Psoas muscle (tissue), 8 donors: ENCODE results near the gene HSH2D. TPM values are rescaled to one million over a fixed set of nuclear protein-coding genes. Genes with fewer than 3 reads are reported as not detected.
"Not testable (repeated sequence)": the region's sequence is repeated elsewhere in the genome, so short reads cannot be mapped to it uniquely, and the experiment has no call there.

Experiments
- ATAC-seq, 4 donors: fragments of 200-7000 bp; cut with Tn5 transposase; one replicate each; pipeline ENCODE4 v1.9.1; 2020; ENCODE audit warnings: moderate library complexity in 3 of 4, mild to moderate bottlenecking in 2 of 4
- DNase-seq, 2 donors: peaks; one replicate each; pipeline ENCODE4 v3.0.0-alpha.2; 2020
- H3K27ac ChIP-seq: fragments of 200-600 bp; one replicate; pipeline ENCODE4 v1.8.0; 2022
- H3K27me3 ChIP-seq, 3 donors: fragments of 200-600 bp in 1 of 3; one replicate each; pipeline versions ENCODE4 v1.6.1 to v1.8.0; 2013 to 2022; ENCODE audit warnings: low read length in 2 of 3, mild to moderate bottlenecking in 2 of 3, moderate library complexity in 1 of 3; ENCODE audit not compliant: insufficient read depth in 3 of 3
- H3K36me3 ChIP-seq, 2 donors: fragments of 200-600 bp in 1 of 2; one replicate each; pipeline versions ENCODE4 v1.6.1 to v1.8.0; 2013 to 2022; ENCODE audit warnings: low read depth in 1 of 2, mild to moderate bottlenecking in 1 of 2, moderate library complexity in 1 of 2; ENCODE audit not compliant: insufficient read depth in 1 of 2
- H3K4me1 ChIP-seq: fragments of 200-600 bp; one replicate; pipeline ENCODE4 v1.8.0; 2022
- H3K4me3 ChIP-seq: fragments of 200-600 bp; one replicate; pipeline ENCODE4 v1.8.0; 2022; ENCODE audit warnings: mild to moderate bottlenecking
- H3K9me3 ChIP-seq: fragments of 200-600 bp; one replicate; pipeline ENCODE4 v1.8.0; 2022
- CTCF ChIP-seq: fragments of 200-600 bp; IDR thresholded peaks from one replicate; pipeline ENCODE4 v1.8.0; 2022; ENCODE audit warnings: antibody characterized with exemption
- WGBS, 3 donors: extraction: QIAGEN DNeasy Blood & Tissue Kit; methylation state at CpG; one replicate each; pipeline versions ENCODE4 v1.1.6 to v1.1.7; 2013; 5-methylcytosine and 5-hydroxymethylcytosine counted together
- intact Hi-C, 2 donors: fragments of 100-400 bp; cut with DNase I; formaldehyde crosslinking; loops; one replicate each; pipeline versions ENCODE4 v1.11.0 to v1.14.2; 2022
- polyA plus RNA-seq, 3 donors: library from polyadenylated mRNA; stranded (reverse); fragments of 200-250 nt; gene quantifications; one replicate each; pipeline ENCODE4 v1.2.3, GENCODE V29; 2013
- total RNA-seq, 4 donors: library from RNA; stranded (reverse); fragmentation: NEBNext Ultra II Directional in 2 of 4; extraction: Animal tissue kit (Norgen Biotek cat#: 25700) in 2 of 4; gene quantifications; one replicate each; pipeline versions ENCODE4 v1.2.1 to v1.2.4, GENCODE V29; 2021 to 2023
- donor health status: healthy with polysubstance abuse.
- donor health status: DM: no; HTN: no; CAD: no; lungs with moderate emphysema.
- donor health status: Bipolar disorder and iron deficiency.
- donor health status: healthy.
- donor health status: DM: yes; HTN: yes; CAD: no.
- donor health status: DM: no; HTN: no; CAD: no.
- donor health status: DM: no; HTN: no; CAD: no.
- donor health status: DM: yes; HTN: yes; CAD: no.

Gene HSH2D
- total and polyA plus RNA-seq, 7 donors: 0.10 to 0.30 (median 0.12) TPM; not detected in 2

DNA sequence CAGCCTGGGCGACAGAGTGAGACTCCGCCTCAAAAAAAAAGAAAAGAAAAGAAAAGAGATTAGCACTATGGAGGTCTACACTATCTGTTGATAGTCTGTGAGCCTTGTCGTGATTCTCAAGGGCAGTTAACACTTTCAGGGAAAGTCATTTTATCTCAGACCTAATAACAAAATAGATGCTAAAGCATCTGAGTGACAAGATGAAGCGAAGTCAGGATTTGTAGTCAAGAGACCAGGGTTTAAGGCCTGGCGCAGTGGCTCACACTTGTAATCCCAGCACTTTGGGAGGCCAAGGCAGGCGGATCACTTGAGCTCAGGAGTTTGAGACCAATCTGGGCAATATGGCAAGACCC lies 45.1 kb upstream of the HSH2D start:
- no peak overlapping the region for H3K4me3 ChIP-seq
- no peak overlapping the region for H3K27ac ChIP-seq
- 91 to 97% (median 92%) methylated on average over 6 of the region's 6 CpGs for WGBS, 3 donors
- intact Hi-C loops: no loop called here
- H3K4me1 ChIP-seq: no peaks in the 10 kb centered on the region
- no peaks in the 10 kb centered on the region for H3K27me3 ChIP-seq
- no peaks in the 10 kb centered on the region for H3K9me3 ChIP-seq
- ATAC-seq (no peak), DNase-seq (no peak)
- TF ChIP-seq CTCF: no peak
- peaks cover 2 to 91% of the 10 kb centered on the region in 2 donors for H3K36me3 ChIP-seq

DNA sequence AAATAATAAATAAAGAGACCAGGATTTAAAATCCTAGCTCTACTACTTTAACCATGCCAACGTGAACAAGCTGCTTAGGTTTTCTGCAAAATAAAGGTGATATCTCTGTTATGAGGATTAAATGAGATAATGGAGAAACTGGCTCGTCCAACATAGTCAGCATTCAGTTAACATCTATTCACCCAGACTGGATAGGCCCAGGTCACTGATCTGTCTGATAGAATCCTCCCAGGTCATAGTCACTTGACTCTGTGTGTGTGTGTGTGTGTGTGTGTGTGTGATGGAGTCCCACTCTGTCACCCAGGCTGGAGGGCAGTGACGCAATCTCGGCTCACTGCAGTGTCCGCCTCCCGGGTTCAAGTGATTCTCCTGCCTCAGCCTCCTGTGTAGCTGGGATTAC lies 44.7 kb upstream of the HSH2D start:
- Histone ChIP-seq H3K4me1 (no peaks in the 10 kb centered on the region), H3K36me3 (peaks cover 0 to 91% of the 10 kb centered on the region in 2 donors)
- WGBS, 3 donors: 96 to 97% (median 96%) methylated on average over 6 of the region's 6 CpGs

DNA sequence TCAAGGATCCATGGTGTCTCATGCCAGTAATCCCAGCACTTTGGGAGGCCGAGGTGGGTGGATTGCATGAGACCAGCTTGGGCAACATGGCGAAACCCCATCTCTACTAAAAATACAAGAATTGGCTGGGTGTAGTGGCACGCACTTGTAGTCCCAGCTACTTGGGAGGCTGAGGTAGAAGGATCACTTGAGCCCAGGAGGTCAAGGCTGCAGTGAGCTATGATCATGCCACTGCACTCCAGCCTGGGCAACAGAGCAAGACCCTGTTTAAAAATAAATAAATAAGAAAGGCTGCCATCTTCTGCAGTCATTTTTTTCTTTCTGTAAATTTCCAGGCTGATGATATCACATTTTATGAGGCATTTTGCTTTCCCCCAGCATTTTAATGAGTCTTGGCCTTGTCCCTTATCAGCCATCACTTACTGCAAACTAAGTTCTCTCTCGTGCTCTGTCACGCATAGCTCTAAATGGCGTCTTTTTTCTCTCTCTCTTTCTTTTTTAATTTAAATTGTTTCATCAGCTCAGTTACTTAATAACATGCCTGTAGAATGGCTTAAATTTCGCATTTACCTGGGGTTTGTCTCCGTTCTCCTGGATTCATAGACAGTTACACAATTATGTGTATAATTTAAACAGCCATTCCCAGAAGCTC lies 44.0 kb upstream of the HSH2D start:
- H3K4me1 ChIP-seq, H3K4me3 ChIP-seq, H3K27ac ChIP-seq, H3K9me3 ChIP-seq, ATAC-seq, H3K27me3 ChIP-seq, DNase-seq, intact Hi-C loops: not testable (repeated sequence)
- peaks cover 0 to 86% of the 10 kb centered on the region in 2 donors for H3K36me3 ChIP-seq
- WGBS, 3 donors: 92 to 96% (median 95%) methylated on average over 8 of the region's 8 CpGs

More for the DNA sequence above, 44.7 kb upstream of the HSH2D start:
- ATAC-seq (no peak), DNase-seq (no peak)
- H3K27me3 ChIP-seq: no peaks in the 10 kb centered on the region
- H3K9me3 ChIP-seq: no peaks in the 10 kb centered on the region
- H3K4me3 ChIP-seq: no peak overlapping the region
- no peak overlapping the region for H3K27ac ChIP-seq
- intact Hi-C loops: no loop called here
- TF ChIP-seq CTCF: no peak

GRCh38 chr19:16100524-16100923 lies 43.0 kb upstream of the HSH2D start:
- WGBS, 3 donors: 93 to 100% (median 98%) methylated on average over 4 of the region's 4 CpGs

GRCh38 chr19:16104722-16105121 lies 38.8 kb upstream of the HSH2D start:
- no peak for TF ChIP-seq CTCF

More at GRCh38 chr19:16100524-16100923, 43.0 kb upstream of the HSH2D start:
- Histone ChIP-seq H3K9me3 (no peaks in the 10 kb centered on the region), H3K36me3 (peaks cover 0 to 77% of the 10 kb centered on the region in 2 donors), H3K4me1 (no peaks in the 10 kb centered on the region), H3K27ac (no peak overlapping the region), H3K27me3 (no peaks in the 10 kb centered on the region), H3K4me3 (no peak overlapping the region)
- ATAC-seq (no peak), DNase-seq (peak in 1 of 2 donors; percentile 8)
- intact Hi-C loops: no loop called here
- TF ChIP-seq CTCF: no peak

More at GRCh38 chr19:16104722-16105121, 38.8 kb upstream of the HSH2D start:
- 86 to 91% (median 90%) methylated on average over 6 of the region's 6 CpGs for WGBS, 3 donors
- ATAC-seq: no peak
- intact Hi-C loops: no loop called here
- no peaks in the 10 kb centered on the region for H3K27me3 ChIP-seq
- no peak overlapping the region for H3K4me3 ChIP-seq
- no peaks in the 10 kb centered on the region for H3K9me3 ChIP-seq
- H3K27ac ChIP-seq: no peak overlapping the region
- H3K4me1 ChIP-seq: no peaks in the 10 kb centered on the region
- DNase-seq: no peak
- H3K36me3 ChIP-seq: peaks cover 0 to 39% of the 10 kb centered on the region in 2 donors
